GM20000 (cell line): ENCODE data around the gene LRRC45.
"Not testable (repeated sequence)": the region's sequence is repeated elsewhere in the genome, so short reads cannot be mapped to it uniquely, and the experiment has no call there.

Source experiments
- DNase-seq: peaks from one replicate; pipeline ENCODE4 v3.0.0; 2012; ENCODE audit warnings: low spot score
- CTCF ChIP-seq: IDR thresholded peaks from 2 replicates; pipeline ENCODE4 v1.5.1; 2012; ENCODE audit warnings: mild to moderate bottlenecking, control low read depth; ENCODE audit errors: extremely low read depth, missing control alignments

Gene LRRC45

GRCh38 chr17:82035956-82036633, 13.0 kb downstream of the LRRC45 start:
- TF ChIP-seq CTCF, result no peak
- no peak for DNase-seq

GRCh38 chr17:82036634-82037091, 13.6 kb downstream of the LRRC45 start:
- no peak for DNase-seq
- TF ChIP-seq CTCF, result no peak

GRCh38 chr17:82037092-82037888, 14.2 kb downstream of the LRRC45 start, which contains the start of gene DCXR:
TSS of gene DCXR (minus strand) at chr17:82037697. CDS start at chr17:82037682, 15 bp downstream.
- peak; percentile 98 for DNase-seq
- peak; percentile 93 for TF ChIP-seq CTCF

- no peak for DNase-seq
- TF ChIP-seq CTCF, result no peak
Measured at GRCh38 chr17:82037889-82038195, 14.7 kb downstream of the LRRC45 start.

GRCh38 chr17:82038796-82039409, 15.8 kb downstream of the LRRC45 start:
- not testable (repeated sequence) for DNase-seq

- no peak for DNase-seq
- no peak for TF ChIP-seq CTCF
Measured at GRCh38 chr17:82039695-82040299, 16.7 kb downstream of the LRRC45 start.

GRCh38 chr17:82041144-82041814, 18.2 kb downstream of the LRRC45 start:
- no peak for TF ChIP-seq CTCF
- DNase-seq, result no peak
